GM19193 (cell line): Measurements from ENCODE around the gene AMER2.

Experiments
- POLR2A ChIP-seq: IDR thresholded peaks from 4 replicates; pipeline ENCODE4 v1.6.1; 2011; ENCODE audit not compliant: insufficient read depth, insufficient read length; ENCODE audit errors: extremely low read depth

Gene AMER2

GRCh38 chr13:25171517-25172302 is at the start of gene AMER2:
Gene AMER2, minus strand, starts transcription at chr13:25172288. Its CDS starts 669 bp downstream, at chr13:25171619.
- no peak for TF ChIP-seq POLR2A

DNA sequence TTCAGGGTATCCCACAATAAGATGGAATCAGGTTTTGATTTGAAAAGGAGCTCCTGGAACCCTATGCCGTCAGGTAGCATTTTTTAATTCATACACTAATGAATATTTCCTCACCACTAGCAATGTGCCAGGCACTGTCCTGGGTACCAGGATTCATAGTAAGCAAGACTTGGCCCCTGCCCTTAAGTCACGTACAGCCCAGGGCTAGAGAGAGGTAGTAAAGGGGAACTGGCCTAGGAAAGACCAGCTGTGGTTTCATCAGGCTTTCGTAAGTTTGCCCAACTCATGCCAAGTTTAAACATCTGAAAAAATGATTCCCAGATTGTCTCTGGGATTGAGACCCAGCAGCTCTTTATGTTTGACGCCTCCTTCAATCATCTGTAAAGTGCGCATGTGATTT is 45.9 kb upstream of the AMER2 start:
- no peak for TF ChIP-seq POLR2A

- no peak for TF ChIP-seq POLR2A
Observed at GRCh38 chr13:25217023-25217885, 45.2 kb upstream of the AMER2 start.

- TF ChIP-seq POLR2A = no peak
Observed at GRCh38 chr13:25215253-25215575, 43.1 kb upstream of the AMER2 start.

GRCh38 chr13:25214491-25215252 is 42.6 kb upstream of the AMER2 start:
- no peak for TF ChIP-seq POLR2A

- no peak for TF ChIP-seq POLR2A
Observed at GRCh38 chr13:25213715-25214114, 41.6 kb upstream of the AMER2 start.

GRCh38 chr13:25210842-25211569 is 38.9 kb upstream of the AMER2 start:
- TF ChIP-seq POLR2A = no peak

DNA sequence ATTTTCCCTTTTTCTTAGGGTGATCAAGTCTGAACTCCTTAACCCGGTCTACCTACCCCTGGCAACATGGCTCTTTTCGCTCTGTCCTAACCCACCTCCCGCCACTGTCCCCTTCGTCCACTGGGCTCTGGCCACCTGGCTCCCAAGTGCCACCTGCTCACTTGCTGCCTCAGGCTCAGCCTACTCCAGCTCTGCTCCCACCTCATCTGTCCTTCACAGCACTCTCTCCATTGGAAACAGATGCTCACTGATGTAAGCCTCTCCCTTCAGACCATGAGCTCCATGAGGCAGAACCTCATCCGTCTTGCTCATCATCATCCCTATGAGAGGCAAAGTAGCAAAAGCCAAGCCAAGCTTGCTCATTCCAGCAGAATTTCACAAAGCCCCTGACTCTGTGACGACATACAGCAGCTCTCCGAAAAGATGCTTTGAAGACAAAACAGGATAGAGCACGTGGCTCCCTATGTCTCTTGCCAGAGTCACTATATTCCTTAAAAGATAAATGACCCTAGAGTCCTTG is 35.3 kb upstream of the AMER2 start:
- TF ChIP-seq POLR2A = no peak

GRCh38 chr13:25204863-25205262 is 32.8 kb upstream of the AMER2 start:
- no peak for TF ChIP-seq POLR2A

DNA sequence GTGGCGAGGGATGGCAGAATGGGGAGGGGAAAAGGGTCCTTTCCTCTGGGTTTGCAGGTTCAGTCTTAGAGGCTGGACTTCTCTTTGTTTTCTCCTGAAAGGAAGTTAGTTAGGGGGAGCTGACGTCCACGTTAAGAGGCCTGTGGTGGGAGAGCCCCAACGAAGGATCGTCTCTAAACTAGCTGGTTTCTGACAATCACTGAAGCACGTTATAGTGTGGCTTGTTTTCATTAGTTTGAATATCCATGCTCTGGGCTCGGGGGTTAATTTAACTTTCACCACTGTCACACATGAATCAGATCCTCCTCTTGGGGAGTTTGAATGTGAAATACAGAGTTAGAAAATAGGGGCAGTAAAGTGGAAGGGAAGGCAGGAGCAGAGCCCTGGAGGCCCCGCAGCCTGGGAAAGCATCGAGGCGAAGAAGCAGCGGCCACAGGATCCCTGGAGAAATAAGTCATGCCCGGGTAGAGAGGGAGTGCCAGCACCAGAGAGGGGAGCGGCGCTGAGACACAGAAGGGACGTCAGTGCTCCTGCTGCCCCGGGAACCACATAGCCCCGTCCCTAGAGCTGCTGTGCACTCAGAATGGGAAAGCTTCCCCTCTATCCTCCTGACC is 31.1 kb upstream of the AMER2 start:
- TF ChIP-seq POLR2A = no peak

DNA sequence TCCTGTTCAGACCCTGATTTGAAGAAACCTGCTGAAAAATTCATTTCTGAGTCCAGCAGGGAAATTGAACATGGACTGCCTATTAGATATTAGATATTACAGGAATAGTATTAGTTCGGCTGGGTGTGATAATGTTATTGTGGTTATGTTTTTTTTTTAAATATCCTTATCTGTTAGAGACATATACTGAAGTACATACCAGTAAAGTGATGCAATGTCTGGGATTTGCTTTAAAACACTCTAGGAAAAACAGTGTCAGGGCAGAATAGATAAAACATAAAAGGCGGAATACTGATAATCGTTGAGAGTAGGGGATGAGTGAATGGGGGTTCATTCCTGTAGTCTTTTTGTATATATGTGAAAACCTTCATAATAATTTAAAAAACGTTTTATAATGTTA is 28.7 kb upstream of the AMER2 start:
- no peak for TF ChIP-seq POLR2A

DNA sequence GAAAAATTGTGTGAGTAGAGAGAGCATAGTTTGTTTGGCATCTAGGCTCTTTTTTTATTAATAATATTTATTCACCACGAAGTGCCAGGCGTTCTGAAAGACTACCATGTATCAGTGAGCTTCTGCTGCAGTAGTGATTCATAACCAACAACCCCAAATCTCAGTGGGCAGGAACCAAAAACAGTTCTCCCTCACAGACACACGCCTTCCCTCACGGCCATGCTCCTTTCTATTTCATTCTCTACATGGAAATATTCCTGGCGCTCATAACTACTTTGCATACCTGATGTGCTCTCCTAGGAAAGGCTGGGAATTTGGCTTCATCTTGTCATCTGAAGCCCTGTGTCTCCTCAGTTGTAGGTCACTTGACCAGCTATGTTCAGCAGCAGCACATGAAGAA is 26.6 kb upstream of the AMER2 start:
- TF ChIP-seq POLR2A = no peak

- TF ChIP-seq POLR2A = no peak
Observed at GRCh38 chr13:25196971-25197370, 24.9 kb upstream of the AMER2 start.

DNA sequence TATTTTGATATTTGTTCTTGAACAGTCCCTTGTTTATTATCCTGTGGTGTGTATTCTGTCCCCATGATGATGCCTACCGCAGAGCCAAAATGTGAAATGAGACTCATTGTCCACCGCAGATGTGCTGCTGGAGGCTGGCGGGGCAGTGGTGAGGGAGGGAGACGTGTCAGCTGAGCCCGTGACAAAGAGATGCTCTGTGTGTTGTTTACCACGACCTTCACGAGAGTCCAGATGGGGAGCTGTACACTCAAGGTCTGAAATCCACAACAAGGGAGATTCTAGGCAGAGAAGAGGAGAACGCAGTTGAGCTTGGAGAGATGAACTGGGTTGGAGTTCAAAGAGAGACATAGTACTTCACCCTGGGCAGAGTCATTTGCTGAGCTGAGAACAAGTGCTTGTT is 20.8 kb upstream of the AMER2 start:
- TF ChIP-seq POLR2A = no peak
